Measurements from ENCODE around the gene CNN2.
"Not testable (repeated sequence)": the region's sequence is repeated elsewhere in the genome, so short reads cannot be mapped to it uniquely, and the experiment has no call there.

The CNN2 gene

DNA sequence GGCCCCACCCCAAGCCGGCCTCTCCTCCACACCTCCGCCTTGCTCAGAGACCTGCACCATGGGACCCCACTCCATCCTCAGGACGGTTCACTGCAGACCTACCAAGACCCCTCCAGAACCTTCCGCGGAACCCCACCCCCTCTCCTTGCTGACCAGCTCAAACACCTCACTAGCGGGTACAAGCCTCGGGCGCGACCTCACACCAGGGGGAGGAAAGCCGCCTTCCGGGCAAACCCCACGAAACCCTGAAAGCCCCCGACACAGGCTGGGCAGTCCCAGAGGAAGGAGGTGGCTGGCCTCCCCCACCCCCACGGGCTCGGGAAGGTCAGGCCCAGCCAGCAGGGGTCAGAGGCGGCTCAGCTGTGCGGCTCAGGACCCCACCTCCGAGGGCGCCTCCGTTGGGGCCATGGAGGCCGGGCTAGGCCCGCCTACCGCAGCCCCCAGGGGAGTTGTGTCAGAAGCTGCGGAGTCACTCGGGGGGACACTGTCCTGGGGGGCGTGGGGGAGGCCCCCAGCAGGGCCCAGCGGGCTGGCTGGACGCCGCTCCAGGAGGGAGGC is 16.3 kb upstream of the CNN2 start:
- in situ Hi-C loops (cut with MboI; ENCODE audit: low sequenced_read_pairs), result no loop called here

DNA sequence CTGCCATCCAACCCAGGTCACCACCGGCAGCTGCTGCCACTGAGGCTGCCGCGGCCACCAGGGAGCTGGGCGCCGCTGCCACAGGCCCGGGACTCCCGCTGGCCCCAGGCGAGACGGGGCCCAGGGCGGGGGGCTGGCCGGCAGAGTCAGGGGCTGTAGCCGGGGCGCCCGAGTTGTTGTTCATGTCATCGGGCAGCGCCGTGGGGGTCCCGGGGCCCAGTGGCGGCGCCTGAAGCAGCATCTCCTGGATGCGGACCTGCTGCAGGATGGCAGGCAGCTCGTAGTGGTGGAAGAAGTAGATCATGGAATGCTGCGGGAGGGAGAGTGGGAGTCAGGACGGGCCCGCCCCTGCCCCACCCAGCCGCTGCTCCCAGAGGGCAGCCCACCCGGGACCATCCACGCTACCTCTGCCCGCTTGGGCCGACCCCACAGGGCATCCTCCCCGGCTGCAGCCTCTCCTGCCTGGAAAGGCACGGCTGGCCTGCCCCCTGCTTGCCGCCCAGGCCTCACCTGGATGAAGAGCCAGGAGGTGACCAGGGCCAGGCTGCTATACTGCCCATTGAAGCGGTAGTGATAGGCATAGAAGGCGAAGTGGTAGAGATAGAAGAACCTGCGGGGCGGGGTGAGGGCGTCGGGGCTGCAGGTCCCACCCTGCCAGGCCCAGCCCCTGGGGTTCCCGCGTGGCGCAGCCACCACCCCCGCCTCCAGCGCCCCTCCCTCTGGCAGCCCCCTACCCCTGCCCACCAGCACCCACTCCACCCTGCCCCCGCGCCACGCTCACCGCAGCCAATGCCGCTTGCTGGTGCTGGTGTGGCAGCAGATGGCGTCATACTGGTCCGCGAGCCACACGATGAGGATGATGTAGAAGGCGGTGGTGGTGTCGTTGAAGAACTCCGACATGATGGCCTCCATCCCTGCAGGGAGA is 15.6 kb upstream of the CNN2 start:
- in situ Hi-C loops (cut with MboI; ENCODE audit: low sequenced_read_pairs), result no loop called here

DNA sequence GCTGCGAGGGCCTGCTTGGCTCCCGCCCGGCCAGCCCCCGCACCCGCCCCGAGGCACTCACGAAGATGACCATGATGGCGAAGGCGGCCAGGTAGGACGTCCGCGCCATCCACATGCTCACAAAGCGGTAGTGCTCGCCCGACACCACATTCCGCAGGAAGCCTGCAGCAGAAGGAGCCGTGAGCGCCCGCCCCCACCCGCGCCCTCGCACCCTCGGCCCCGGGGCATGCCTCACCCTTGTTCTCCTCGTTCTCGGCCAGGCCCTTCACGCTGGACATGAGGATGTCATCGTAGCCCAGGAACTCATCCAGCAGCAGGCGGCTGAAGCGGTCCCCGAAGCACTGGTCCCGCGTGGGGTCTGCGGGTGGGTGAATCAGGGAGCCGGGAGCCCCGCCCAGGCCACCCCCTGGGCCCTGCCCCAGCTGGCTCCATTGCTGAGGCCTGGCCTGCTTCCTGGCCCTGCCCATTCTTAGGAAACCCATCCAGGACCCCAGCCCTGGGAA is 14.5 kb upstream of the CNN2 start:
- in situ Hi-C loops (cut with MboI; ENCODE audit: low sequenced_read_pairs), result no loop called here

DNA sequence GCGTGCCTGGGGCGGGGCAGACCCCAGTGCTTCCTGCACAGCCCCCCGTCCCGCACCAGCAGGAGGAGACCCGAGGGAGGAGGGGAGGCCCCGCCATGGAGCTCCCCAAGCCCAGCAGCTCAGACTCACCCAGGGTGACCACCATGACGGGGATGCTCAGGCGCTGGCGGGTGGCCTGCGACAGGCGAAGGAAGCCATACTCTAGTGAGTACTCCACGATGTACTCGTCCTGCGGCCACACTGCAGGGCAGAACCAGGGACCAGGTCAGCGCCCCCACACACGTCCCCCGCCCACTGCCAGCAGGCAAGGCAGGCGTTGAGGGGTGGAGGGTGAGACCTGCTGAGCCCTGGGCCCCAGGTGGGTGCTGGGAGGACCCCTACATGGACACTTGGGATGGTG is 14.1 kb upstream of the CNN2 start:
- in situ Hi-C loops (cut with MboI; ENCODE audit: low sequenced_read_pairs), result no loop called here

DNA sequence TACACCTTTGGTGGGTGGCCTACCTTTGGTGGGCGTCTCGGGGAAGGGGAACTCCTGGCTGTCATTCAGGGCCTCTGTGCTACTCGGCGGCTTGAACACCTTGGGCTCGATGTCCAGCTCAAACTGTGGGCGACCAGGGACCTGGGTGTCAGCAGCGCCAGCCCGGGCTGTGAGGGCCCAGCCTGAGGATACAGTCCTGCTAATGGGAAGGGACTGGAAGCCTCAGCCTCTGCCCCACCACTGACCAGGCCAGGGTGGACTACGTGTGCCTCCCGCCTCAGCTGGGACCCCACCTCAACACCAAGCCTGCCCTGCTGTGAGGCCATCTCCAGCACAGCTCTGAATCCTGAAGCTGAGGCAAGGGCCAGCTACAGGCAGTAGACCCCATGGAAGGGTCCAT is 13.2 kb upstream of the CNN2 start:
- in situ Hi-C loops (cut with MboI; ENCODE audit: low sequenced_read_pairs), result no loop called here

DNA sequence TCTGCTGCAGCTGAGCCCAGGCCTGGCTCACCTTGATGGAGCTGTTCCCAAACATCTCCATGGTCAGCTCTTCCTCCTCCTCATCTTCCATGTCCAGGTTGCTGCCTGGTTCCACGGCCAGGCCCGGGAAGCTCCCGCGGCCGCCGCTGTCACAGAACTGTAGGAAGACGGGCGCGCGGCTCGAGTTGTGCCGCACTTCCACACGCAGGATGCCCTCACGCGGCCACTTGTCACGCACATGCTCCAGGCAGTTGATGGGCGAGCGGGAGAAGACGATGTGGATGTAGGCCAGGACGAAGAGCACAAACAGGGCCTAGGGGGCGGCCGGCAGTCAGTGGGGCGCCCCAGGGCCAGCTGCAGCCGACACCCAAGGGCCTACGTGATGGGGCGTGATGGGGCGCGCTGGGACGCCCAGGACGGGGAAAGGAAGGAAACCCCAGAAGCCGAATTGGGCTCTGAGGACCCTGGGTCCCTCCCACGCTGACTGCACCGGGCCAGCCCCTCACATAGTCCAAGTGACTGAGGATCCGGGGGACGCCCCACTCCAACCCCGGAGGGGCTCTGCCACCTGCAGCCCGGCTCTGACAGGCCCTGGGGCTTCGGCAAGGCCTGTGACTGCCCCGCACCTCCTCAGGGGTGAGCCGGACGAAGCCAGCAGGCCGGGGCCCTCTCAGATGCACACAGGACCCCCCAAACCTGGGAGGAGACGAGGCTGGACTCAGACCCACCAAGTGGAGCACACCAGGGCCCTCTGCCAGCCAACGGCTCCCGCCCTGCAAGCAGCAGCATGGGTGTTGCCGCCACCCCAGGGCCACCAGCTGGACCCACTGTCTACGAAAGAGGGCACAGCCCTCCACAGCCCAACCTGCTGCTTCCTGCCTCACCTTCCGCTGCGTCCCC is 12.0 kb upstream of the CNN2 start:
- in situ Hi-C loops (cut with MboI; ENCODE audit: low sequenced_read_pairs), result no loop called here

DNA sequence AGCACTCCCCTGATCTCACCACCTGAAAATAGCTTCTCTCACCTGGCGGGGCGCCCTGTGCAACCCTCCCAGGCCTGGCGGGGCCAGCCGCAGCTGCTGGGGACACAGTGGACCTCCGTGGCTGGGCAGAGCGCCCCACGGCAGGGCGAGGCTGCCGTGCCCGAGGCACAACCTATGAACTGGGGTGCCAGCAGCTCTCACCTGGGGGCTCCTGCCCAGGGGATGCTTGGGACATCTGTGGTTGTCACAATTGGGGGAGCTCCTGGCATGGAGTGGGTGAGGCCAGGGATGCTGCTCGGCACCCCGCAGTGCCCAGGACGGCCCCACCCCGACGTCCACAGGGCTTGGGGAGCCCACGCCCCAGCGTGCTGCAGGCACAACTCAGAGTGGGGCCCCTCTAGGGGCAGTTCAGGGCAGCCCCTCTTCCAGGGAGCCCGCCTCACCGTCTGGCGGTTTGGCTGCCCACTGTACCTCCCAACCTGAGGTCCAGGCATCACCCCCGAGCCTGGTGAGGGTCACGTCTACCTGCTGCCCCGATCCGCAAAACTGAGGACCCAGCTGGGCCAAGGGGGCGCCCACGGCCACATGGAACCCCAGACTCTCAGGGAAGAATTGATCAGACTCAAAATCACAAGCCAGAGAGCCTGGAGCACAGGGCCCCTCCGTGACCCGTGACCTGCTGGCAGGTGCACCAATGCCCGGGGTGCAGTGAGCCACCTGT is 11.2 kb upstream of the CNN2 start:
- in situ Hi-C loops (cut with MboI; ENCODE audit: low sequenced_read_pairs), result no loop called here

DNA sequence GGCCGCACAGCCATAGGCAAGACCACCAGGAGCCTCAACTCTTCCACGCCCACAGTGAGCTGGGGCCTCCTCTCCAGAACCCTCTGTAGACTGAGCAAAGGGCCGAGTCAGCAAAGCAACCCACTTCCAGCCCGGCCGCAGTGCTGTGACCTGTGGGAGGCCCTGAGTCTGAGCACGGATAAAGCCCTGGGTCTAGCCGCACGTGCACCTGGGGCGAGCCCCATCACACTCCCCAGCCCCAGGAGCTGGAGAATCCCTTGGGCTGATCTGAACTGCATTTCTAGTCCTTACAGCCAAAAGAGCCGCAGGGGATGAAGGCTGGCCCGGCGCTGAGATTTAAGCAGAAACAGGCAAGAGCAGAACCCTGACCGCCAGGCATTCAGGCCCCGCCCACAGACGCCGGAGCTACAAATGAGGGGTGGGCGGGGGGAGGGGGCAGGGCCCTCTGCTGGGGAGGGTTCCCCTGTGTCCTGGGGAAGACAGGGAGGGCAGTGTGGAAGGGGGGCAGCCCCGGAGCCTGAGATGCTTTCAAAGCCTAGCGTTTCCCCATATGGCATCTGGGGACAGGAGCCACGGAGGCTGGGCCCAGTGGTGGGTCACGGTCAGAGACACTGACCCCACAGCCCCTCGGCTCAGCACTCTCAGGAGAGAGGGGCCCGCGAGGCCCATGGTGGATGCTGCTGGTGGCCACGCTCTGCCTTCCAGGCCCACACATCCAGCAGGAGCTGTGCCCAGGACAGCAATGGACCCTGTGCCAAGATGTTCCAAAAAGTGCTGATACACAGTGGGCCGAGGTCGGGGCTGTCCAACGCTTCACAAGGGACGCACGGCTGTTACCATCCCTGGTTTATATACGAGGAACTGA is 10.4 kb upstream of the CNN2 start:
- in situ Hi-C loops (cut with MboI; ENCODE audit: low sequenced_read_pairs), result no loop called here

DNA sequence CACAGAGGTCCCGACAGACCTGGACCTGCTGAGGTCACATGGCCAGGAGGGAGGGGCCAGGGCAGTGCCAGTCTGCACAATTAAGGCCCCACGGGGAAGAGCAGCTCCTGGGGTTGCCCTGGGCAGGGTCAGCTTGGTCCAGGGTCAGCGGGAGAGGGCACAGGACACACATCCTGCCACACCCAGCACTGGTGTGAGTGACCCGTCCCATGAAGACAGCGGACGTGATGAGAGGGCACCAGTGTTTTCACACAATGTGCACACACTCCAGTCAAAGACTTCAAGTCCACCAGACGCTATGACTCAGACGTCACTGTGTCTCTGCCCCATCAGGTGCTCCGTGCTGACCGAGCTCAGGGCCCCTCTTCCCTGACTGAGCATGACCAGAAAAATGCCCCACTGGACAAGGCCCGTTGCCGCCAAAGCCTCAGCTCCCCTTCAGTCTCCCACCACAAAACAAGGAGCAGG is 9.7 kb upstream of the CNN2 start:
- in situ Hi-C loops (cut with MboI; ENCODE audit: low sequenced_read_pairs), result no loop called here

DNA sequence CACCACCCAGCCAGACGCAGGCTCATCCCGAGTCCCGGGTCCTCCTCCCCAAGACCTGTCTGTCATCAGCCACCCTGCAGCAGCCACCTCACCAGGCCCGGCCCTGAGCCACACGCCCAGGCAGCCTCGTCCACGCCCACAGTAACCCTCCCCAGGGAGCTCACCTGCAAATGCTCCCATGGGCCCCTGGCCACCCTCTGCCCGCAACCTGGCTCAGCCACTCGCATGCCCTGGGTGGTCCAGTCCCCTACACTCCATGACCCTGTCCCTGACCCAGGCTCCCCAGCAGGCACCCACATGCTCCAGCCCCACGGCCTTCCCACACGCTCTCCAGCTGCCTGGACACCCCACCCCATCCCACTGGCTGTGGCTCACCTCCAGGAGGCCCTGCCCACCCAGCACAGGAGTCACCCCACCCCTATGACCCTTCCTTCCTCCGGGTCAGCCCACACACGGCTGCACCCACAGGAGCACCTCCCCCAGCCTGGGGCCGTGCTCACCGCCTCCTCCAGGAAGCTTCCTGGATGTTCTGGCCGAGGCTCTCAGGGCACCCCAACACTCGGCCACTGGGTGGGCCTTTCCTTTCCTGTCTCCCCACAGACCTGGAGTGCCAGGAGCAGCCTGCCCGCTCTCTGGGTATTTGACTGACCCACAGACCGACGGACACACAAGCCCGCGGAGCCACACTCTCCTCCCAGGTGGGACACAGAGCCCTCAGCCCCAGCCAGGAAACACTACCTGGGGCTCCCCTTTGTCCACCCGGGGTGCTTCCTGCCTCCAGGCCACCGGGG is 9.1 kb upstream of the CNN2 start:
- in situ Hi-C loops (cut with MboI; ENCODE audit: low sequenced_read_pairs), result no loop called here

DNA sequence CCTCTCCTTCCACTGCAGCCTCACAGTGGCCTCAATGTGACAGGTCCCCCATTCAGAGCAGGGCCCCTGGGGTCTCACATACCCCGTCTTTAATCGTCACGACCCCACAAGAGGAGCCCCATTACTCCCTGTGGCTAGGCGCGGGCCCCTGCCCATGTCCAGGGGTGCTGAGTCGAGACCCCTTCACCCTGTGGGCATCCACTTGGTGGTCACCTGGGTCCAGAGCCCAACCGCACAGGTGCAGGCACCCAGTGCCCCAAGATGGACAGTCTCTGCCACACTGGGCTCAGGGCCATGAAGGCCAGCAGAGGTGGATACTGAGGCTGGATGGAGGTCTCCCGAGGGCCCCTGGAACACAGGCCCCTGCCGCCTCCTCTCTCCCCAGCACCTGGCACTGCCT is 8.5 kb upstream of the CNN2 start:
- in situ Hi-C loops (cut with MboI; ENCODE audit: low sequenced_read_pairs), result no loop called here

DNA sequence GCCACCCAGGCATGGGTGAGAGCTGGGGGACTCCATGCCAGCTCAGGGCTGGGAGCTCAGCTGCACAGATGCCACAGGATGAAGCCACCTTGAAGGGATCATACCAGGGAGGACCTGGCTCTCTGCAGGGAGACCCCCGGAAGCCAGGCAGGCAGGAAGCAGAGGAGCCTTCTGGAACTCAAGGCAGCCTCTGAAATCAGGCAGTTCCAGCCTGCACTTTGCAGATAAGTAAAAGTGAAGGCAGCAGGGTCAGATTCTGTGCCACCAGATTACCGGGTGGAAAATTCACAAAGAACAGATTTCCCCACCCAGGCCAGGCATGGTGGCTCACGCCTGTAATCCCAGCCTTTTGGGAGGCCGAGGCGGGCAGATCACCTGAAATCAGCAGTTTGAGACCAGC is 8.0 kb upstream of the CNN2 start:
- in situ Hi-C loops (cut with MboI; ENCODE audit: low sequenced_read_pairs), result no loop called here

DNA sequence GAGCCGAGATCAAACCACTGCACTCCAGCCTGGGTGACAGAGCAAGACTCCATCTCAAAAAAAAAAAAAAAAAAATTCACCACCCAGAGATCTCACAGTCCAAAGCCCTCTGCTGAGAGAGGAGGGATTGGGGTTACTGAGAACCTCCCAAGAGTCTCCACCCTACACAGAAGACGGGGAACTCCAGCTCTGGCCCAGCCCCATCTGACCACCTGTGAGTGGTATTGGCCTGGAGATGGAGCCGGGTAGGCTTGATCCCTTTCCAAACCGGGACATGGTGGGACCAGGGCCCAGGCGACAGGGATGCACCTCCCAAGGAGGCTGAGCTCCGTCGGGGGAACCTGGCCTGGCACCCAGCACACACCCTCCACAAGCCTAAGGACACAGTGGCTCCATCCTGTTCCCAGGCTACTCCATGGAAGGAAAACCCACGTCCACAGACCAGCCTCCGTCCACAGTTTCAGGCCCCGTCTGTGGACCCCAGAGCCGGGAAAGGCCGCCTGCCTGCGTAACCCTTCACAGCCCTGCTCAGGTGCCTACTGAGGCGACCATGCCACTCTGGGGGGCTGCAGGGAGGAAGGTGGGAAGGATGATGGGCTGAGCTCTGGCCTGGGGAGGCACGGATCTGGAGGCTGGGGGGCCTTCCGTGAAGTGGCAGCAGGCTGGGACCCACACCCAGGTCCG is 7.3 kb upstream of the CNN2 start:
- in situ Hi-C loops (cut with MboI; ENCODE audit: low sequenced_read_pairs), result no loop called here

DNA sequence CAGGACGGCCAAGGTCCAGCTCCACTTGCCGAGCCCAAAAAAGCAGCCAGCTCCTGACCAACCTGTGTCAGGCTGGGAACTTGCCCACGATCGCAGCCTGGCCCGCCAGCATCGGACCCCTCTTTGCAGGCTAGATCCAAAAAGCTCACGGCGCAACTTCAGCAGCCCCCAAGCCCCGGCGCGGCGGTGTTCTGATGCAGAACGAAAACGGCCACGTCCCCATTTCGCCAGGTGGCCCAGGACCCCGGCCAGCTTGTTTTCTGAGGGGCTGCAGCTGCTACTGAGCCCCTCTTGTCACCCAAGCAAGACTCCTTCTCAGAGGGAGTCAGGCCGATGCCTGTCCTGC is 6.8 kb upstream of the CNN2 start:
- in situ Hi-C loops (cut with MboI; ENCODE audit: low sequenced_read_pairs), result no loop called here

DNA sequence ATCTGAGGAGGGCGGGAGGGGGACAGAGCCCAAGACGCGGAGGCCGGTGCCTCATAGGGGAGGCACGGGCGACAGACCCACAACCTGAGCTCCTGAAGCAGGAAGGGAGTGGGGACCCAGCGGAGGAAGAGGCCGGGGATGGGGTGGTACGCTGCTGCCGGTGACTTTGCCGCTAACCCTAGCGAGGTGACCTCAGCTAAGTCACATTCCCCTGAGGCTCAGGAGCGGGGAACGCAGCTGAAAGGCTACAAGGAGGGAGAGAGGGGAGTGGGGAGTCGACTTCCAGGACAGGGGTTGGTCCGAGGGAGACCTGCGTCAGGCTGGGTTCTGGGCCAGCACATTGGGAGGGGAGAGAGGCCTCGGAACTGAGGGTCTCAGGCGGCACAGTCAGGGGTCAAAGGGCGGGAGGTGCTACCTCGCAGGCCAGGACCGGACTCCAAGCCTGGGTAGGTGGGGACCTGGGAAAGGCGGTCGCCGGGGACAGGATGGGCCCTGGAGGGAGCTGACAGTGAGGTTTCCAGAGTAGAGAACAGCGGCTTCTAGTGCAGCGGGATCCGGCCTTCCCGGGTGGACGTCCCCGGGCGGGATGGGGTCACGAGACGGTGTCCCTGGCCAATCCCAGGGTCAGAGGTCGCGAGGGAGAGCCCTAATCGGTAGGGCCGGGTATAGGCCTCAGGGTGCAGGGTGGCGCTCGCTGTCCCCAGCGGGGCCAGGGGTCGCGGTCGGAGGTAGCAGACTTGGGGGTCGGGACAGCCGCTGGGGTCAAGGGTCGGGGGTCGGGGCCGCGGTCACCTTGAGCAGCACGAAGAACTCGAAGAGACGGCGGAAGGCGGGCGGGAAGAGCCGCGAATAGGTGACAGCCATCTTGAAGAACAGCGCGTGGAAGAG is 6.2 kb upstream of the CNN2 start:
- in situ Hi-C loops (cut with MboI; ENCODE audit: low sequenced_read_pairs), result no loop called here

DNA sequence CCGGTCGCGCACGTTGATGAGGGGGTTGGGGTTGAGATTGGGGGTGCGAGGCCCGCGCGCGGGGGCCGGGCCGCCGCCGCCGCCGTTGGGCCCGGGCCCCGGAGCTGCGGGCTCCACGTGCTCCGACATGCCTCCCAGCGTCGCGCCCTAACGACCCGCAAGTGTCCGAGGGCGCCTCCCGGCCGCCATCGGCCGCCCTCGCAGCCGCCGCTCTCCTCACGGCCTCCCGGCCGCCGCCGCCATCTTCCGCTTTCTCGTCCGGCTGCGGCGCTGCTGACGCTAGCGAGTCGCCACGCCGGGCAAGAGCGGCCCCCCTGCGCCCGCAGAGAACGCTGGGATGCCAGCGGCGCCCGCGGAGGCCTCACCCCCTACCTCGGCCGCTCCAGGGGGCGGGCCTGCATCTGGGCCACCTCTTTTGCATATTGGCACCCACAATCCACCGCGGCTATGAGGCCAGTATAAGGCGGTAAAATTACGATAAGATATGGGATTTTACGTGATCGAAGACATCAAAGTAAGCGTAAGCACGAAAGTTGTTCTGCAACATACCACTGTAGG is 5.5 kb upstream of the CNN2 start, which contains the start of gene TMEM259:
Gene TMEM259, minus strand, starts transcription at position 256 of the 558 bp plus-strand sequence. Its CDS starts 127 bp downstream, at position 129.
- in situ Hi-C loops (cut with MboI; ENCODE audit: low sequenced_read_pairs), result no loop called here

DNA sequence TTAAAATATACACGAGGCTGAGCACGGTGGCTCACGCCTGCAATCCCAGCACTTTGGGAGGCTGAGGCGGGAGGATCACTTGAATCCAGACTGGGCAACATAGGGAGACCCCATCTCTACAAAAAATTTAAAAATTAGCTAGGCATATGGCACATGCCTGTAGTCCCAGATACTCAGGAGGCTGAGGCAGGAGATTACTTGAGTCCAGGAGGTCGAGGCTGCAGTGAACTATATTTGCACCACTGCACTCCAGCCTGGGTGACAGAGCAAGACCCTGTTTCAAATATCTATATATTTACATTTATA is 2.6 kb upstream of the CNN2 start:
- in situ Hi-C loops (cut with MboI; ENCODE audit: low sequenced_read_pairs), result not testable (repeated sequence)
